ENCODE measurements around the gene RASIP1. TPM values are rescaled to one million over a fixed set of nuclear protein-coding genes. Genes with fewer than 3 reads are reported as not detected.

The RASIP1 gene
- total and polyA plus RNA-seq, 2 of the 8 experiments (the other 6 are each of a cell fraction or from before 2014, with no cell fraction given), result 9.3 to 11.4 TPM

DNA sequence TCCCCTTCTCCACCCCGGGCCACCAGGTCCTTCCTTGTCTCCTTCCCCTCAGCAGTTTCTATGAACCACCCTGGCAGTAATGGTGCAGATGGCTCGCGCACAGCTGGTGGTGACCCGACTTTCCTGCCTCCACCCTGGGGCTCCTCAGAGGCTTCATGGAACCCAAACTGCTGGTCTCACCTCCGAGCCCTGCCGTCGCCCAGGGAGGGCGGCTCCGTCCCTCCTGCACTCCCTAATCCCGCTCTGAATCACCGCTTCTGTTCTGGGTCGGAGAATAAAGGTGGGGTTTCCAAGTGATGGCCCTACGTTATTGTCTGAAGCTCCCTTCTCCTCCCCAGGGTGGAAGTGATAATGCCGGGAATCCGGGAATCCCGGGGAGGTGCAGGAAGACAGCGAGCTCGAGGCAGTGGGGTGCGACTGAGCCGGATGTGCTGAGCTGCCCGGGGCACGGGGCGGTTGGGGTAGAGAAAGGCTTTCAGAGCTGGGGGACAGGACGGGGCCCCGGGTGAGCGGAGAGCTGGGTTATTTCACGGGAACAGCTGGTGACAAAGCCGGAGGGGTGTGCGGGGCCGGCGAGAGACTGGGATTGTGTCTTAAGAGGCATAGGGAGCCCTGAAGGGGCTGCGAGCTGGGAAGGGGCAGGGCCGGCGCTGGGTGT lies 43.9 kb downstream of the RASIP1 start (continued):
- TF ChIP-seq SIN3A (conservative IDR thresholded peaks at IDR 0.05 in 1 of 2, IDR thresholded peaks at IDR 0.05 in 1 of 2; ENCODE audit: low read depth in 1 of 2, low read length in 2 of 2) (peak in 1 of 2 experiments; percentile 34; a peak in 1 of 4 replicates), ASH2L (IDR thresholded peaks at IDR 0.05; ENCODE audit: low read length) (peak; percentile 92), SUZ12 (IDR thresholded peaks at IDR 0.05; ENCODE audit: low read length) (peak; percentile 40; the same call in 1 of the 2 replicates), EGR1 (IDR thresholded peaks at IDR 0.05; ENCODE audit: borderline replicate concordance, low read depth, low read length) (no peak), POU5F1 (IDR thresholded peaks at IDR 0.05; ENCODE audit: low read depth, low read length) (no peak), TAF1 (IDR thresholded peaks at IDR 0.05; ENCODE audit: low read depth, low read length) (0 out of 2 replicates have a peak, but pooled peaks have one; percentile 25), ZNF274 (IDR thresholded peaks at IDR 0.05; ENCODE audit: borderline replicate concordance, extremely low read depth, low read length) (no peak), TCF12 (IDR thresholded peaks at IDR 0.05; ENCODE audit: low read depth, low read length) (no peak), POLR2AphosphoS5 (IDR thresholded peaks at IDR 0.05; ENCODE audit: low read depth, low read length) (no peak)
- TF ChIP-seq, protein P1, sequence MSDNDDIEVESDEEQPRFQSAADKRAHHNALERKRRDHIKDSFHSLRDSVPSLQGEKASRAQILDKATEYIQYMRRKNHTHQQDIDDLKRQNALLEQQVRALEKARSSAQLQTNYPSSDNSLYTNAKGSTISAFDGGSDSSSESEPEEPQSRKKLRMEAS (IDR thresholded peaks at IDR 0.05), result peak; percentile 31; the same call in 1 of the 2 replicates

Measured in H1 (cell line).